DND-41 (cell line): ENCODE measurements around the gene ABHD5.

ENCODE experiments used
- EZH2 ChIP-seq: IDR thresholded peaks from 3 replicates; pipeline ENCODE4 v1.6.1; 2012; ENCODE audit warnings: borderline replicate concordance, low read depth, mild to moderate bottlenecking, moderate library complexity, low read length, inconsistent platforms; ENCODE audit not compliant: severe bottlenecking
- TF ChIP-seq, protein P1 (sequence below): IDR thresholded peaks from 2 replicates; pipeline ENCODE4 v1.5.1; 2012; ENCODE audit warnings: borderline replicate concordance, low read length, moderate library complexity, mild to moderate bottlenecking; ENCODE audit not compliant: poor library complexity, severe bottlenecking; ENCODE audit errors: extremely low read depth

DNA sequence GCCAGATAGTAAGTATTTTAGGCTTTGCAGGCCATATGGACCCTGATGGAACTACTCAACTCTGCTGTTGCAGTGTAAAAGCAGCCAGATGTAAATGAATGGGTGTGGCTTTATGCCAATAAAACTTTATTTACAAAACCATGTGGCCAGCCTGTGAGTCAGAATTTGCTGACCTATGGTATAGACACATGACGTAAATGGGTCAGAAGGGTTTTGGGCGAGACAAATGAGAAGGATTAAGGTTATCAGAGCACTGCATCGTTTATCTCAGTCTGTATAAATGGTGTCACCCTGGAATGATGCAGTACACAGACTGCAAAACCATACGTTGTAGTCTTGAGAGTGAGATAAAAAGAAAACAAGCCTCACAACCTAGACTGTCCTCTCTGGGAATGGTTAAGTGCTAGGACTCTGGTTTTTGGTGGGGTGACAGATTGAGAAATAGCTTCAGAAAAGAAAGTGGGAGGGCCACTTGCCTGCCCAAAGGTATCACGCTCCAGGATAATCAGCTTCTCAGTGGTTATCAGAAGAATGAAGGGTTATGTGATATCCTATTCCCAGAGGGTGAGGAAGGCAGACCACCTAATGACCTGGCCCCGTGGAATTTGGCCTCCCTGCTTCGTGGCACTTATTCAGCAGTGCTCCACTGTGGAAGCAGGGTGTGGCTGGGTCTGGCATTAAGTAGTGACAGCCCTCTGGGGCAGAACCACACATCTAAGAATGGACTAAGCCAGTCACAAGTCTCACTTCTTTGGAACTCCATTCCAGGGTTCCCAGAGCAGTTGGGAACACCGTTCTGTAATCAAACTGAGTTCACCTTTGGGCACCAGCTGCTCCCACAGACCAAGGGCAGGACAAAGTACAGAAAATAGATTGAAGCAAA, 46.1 kb downstream of the ABHD5 start:
- TF ChIP-seq, protein P1, sequence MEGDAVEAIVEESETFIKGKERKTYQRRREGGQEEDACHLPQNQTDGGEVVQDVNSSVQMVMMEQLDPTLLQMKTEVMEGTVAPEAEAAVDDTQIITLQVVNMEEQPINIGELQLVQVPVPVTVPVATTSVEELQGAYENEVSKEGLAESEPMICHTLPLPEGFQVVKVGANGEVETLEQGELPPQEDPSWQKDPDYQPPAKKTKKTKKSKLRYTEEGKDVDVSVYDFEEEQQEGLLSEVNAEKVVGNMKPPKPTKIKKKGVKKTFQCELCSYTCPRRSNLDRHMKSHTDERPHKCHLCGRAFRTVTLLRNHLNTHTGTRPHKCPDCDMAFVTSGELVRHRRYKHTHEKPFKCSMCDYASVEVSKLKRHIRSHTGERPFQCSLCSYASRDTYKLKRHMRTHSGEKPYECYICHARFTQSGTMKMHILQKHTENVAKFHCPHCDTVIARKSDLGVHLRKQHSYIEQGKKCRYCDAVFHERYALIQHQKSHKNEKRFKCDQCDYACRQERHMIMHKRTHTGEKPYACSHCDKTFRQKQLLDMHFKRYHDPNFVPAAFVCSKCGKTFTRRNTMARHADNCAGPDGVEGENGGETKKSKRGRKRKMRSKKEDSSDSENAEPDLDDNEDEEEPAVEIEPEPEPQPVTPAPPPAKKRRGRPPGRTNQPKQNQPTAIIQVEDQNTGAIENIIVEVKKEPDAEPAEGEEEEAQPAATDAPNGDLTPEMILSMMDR: no peak
- TF ChIP-seq EZH2: no peak
